Gastrocnemius medialis (tissue), 4 donors: ENCODE results near the gene USP36.

ENCODE experiments used
- POLR2A ChIP-seq, 2 donors: fragments of 450-650 bp; IDR thresholded peaks; one replicate each; pipeline ENCODE4 v1.6.1; 2017; ENCODE audit warnings: antibody characterized with exemption in 2 of 2, mild to moderate bottlenecking in 2 of 2, moderate library complexity in 2 of 2
- TF ChIP-seq, protein P1 (sequence below), 5 experiments: fragments of 450-650 bp in 3 of 5; fragments of 200-600 bp in 2 of 5; sonication (generic) in 2 of 5; IDR thresholded peaks in 4 of 5; conservative IDR thresholded peaks in 1 of 5; 1 replicate in 4 of 5; 2 replicates in 1 of 5; pipeline ENCODE4 v1.5.1; 2016 to 2019; ENCODE audit warnings: antibody characterized with exemption in 5 of 5, mild to moderate bottlenecking in 3 of 5, moderate library complexity in 3 of 5

DNA sequence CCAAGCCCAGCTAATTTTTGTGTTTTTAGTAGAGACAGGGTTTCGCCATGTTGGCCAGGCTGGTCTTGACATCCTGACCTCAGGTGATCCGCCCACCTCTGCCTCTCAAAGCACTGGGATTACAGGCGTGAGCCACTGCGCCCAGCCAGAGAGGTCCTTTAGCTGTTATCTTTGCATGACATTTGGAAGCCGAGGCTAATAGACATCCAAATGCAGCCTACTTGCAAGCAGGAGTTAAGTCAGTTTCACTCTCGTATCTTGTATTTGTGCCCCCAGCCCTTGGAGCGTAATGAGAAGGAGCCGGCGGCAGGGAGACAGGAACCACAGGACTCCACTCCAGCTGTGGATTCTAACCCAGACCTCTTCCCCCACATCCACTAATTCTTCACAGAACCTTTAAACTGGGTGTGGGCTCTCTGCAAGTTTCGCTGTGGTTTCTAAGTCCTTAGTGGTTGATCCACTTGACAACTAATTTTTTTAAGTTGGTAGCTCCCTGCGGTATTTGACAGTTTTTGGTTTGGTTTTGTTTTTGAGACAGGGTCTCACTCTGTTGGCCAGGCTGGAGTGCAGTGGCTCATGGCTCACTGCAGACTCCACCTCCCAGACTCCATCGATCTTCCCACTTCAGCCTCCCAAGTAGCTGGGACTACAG lies 55.5 kb downstream of the USP36 start:
- TF ChIP-seq, protein P1, sequence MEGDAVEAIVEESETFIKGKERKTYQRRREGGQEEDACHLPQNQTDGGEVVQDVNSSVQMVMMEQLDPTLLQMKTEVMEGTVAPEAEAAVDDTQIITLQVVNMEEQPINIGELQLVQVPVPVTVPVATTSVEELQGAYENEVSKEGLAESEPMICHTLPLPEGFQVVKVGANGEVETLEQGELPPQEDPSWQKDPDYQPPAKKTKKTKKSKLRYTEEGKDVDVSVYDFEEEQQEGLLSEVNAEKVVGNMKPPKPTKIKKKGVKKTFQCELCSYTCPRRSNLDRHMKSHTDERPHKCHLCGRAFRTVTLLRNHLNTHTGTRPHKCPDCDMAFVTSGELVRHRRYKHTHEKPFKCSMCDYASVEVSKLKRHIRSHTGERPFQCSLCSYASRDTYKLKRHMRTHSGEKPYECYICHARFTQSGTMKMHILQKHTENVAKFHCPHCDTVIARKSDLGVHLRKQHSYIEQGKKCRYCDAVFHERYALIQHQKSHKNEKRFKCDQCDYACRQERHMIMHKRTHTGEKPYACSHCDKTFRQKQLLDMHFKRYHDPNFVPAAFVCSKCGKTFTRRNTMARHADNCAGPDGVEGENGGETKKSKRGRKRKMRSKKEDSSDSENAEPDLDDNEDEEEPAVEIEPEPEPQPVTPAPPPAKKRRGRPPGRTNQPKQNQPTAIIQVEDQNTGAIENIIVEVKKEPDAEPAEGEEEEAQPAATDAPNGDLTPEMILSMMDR (IDR thresholded peaks at IDR 0.05 in 4 of 5, conservative IDR thresholded peaks at IDR 0.05 in 1 of 5): no peak
- TF ChIP-seq POLR2A (IDR thresholded peaks at IDR 0.05): no peak
